Trophoblast cell (in vitro differentiated cells and primary cell): ENCODE results near the gene CTSS.

Source experiments
- DNase-seq, 2 donors: peaks; one replicate each; pipeline ENCODE4 v3.0.0-alpha.2; 2016
- H2AFZ ChIP-seq: 2 replicates; pipeline ENCODE4 v1.6.1; 2013; ENCODE audit warnings: low read length, moderate library complexity, mild to moderate bottlenecking; ENCODE audit not compliant: insufficient read depth, poor library complexity
- H2AK5ac ChIP-seq: 2 replicates; pipeline ENCODE4 v1.6.1; 2013; ENCODE audit warnings: mild to moderate bottlenecking, low read length
- H2BK120ac ChIP-seq: 2 replicates; pipeline ENCODE4 v1.6.1; 2013; ENCODE audit warnings: low read length, mild to moderate bottlenecking, moderate library complexity; ENCODE audit not compliant: insufficient read depth, poor library complexity
- H2BK12ac ChIP-seq: 2 replicates; pipeline ENCODE4 v1.6.1; 2013; ENCODE audit warnings: mild to moderate bottlenecking, low read length, moderate library complexity
- H2BK5ac ChIP-seq: 2 replicates; pipeline ENCODE4 v1.6.1; 2013; ENCODE audit warnings: low read length, low read depth, moderate library complexity, mild to moderate bottlenecking; ENCODE audit not compliant: poor library complexity
- H3K14ac ChIP-seq: 2 replicates; pipeline ENCODE4 v1.6.1; 2013; ENCODE audit warnings: mild to moderate bottlenecking, low read length
- H3K18ac ChIP-seq: 2 replicates; pipeline ENCODE4 v1.6.1; 2013; ENCODE audit warnings: mild to moderate bottlenecking, low read length
- H3K23ac ChIP-seq: 2 replicates; pipeline ENCODE4 v1.6.1; 2013; ENCODE audit warnings: low read length
- H3K27ac ChIP-seq: 2 replicates; pipeline ENCODE4 v1.5.1; 2013; ENCODE audit warnings: low read depth, mild to moderate bottlenecking, inconsistent platforms, low read length, moderate library complexity
- H3K27me3 ChIP-seq: 2 replicates; pipeline ENCODE4 v1.6.1; 2013; ENCODE audit warnings: inconsistent platforms, mild to moderate bottlenecking, low read length, moderate library complexity; ENCODE audit not compliant: insufficient read depth
- H3K36me3 ChIP-seq, 2 experiments: 1 replicate in 1 of 2; 2 replicates in 1 of 2; pipeline ENCODE4 v1.6.1; 2013; ENCODE audit warnings: low read length in 2 of 2, mild to moderate bottlenecking in 2 of 2, moderate library complexity in 1 of 2; ENCODE audit not compliant: insufficient read depth in 2 of 2, control insufficient read depth in 1 of 2
- H3K4ac ChIP-seq: 2 replicates; pipeline ENCODE4 v1.6.1; 2013; ENCODE audit warnings: low read depth, mild to moderate bottlenecking, low read length, moderate library complexity
- H3K4me1 ChIP-seq, 2 experiments: 1 replicate in 1 of 2; 2 replicates in 1 of 2; pipeline ENCODE4 v1.6.1; 2013; ENCODE audit warnings: low read length in 2 of 2, mild to moderate bottlenecking in 2 of 2, moderate library complexity in 1 of 2; ENCODE audit not compliant: insufficient read depth in 2 of 2, control insufficient read depth in 1 of 2
- H3K4me2 ChIP-seq: 2 replicates; pipeline ENCODE4 v1.6.1; 2013; ENCODE audit warnings: inconsistent platforms, mild to moderate bottlenecking, low read length, moderate library complexity
- H3K4me3 ChIP-seq: 2 replicates; pipeline ENCODE4 v1.5.1; 2013; ENCODE audit warnings: mild to moderate bottlenecking, low read depth, low read length, inconsistent platforms
- H3K79me1 ChIP-seq: one replicate; pipeline ENCODE4 v1.6.1; 2013; ENCODE audit warnings: low read length
- H3K79me2 ChIP-seq: 2 replicates; pipeline ENCODE4 v1.6.1; 2013; ENCODE audit warnings: low read length, mild to moderate bottlenecking; ENCODE audit not compliant: control insufficient read depth, insufficient read depth, poor library complexity
- H3K9ac ChIP-seq: 2 replicates; pipeline ENCODE4 v1.6.1; 2013; ENCODE audit warnings: mild to moderate bottlenecking, low read length
- H3K9me3 ChIP-seq: 2 replicates; pipeline ENCODE4 v1.6.1; 2013; ENCODE audit warnings: low read depth, mild to moderate bottlenecking, control low read depth, inconsistent platforms, low read length; ENCODE audit not compliant: insufficient read depth
- H4K12ac ChIP-seq: 2 replicates; pipeline ENCODE4 v1.6.1; 2013; ENCODE audit warnings: low read depth, mild to moderate bottlenecking, low read length, moderate library complexity
- H4K8ac ChIP-seq: 2 replicates; pipeline ENCODE4 v1.6.1; 2013; ENCODE audit warnings: low read depth, mild to moderate bottlenecking, low read length, moderate library complexity
- H4K91ac ChIP-seq: one replicate; pipeline ENCODE4 v1.6.1; 2013; ENCODE audit warnings: low read depth, mild to moderate bottlenecking, low read length, moderate library complexity
- WGBS: extraction: QIAGEN DNeasy Blood & Tissue Kit; methylation state at CpG from one replicate; pipeline ENCODE4 v1.1.7; 2013; ENCODE audit warnings: missing lambda C conversion rate; ENCODE audit not compliant: insufficient read length, insufficient coverage; ENCODE audit errors: extremely low coverage; 5-methylcytosine and 5-hydroxymethylcytosine counted together

Gene CTSS

GRCh38 chr1:150804671-150805070, 39.1 kb upstream of the CTSS start:
- H3K9me3 ChIP-seq: no peaks in the 10 kb centered on the region
- H3K27me3 ChIP-seq: no peaks in the 10 kb centered on the region
- H3K23ac ChIP-seq: no peak overlapping the region
- no peak overlapping the region for H3K4me3 ChIP-seq
- no peak overlapping the region for H3K4me2 ChIP-seq
- no peak overlapping the region for H3K9ac ChIP-seq
- H3K14ac ChIP-seq: no peak overlapping the region
- H2BK12ac ChIP-seq: no peak overlapping the region
- H3K36me3 ChIP-seq: no peaks in the 10 kb centered on the region
- no peak overlapping the region for H2AK5ac ChIP-seq
- H4K12ac ChIP-seq: no peak overlapping the region
- H3K27ac ChIP-seq: no peak overlapping the region
- no peak overlapping the region for H2AFZ ChIP-seq
- H3K4me1 ChIP-seq: no peaks in the 10 kb centered on the region
- H3K18ac ChIP-seq: no peak overlapping the region
- H2BK120ac ChIP-seq: no peak overlapping the region
- no peaks in the 10 kb centered on the region for H3K79me1 ChIP-seq
- no peak overlapping the region for H3K4ac ChIP-seq
- WGBS: no CpG with 5 or more reads among the region's 3 CpGs
- no peak overlapping the region for H4K8ac ChIP-seq
- H3K79me2 ChIP-seq: no peaks in the 10 kb centered on the region
- DNase-seq: peak; percentile 7 to 80
- H4K91ac ChIP-seq: no peak overlapping the region
- no peak overlapping the region for H2BK5ac ChIP-seq

- H3K79me1 ChIP-seq: no peaks in the 10 kb centered on the region
- no peak overlapping the region for H4K8ac ChIP-seq
- H4K12ac ChIP-seq: no peak overlapping the region
- no peak overlapping the region for H3K9ac ChIP-seq
- no peaks in the 10 kb centered on the region for H3K79me2 ChIP-seq
- H3K27ac ChIP-seq: no peak overlapping the region
- H3K18ac ChIP-seq: no peak overlapping the region
- no peak overlapping the region for H2AK5ac ChIP-seq
- peaks cover 0 to 6% of the 10 kb centered on the region in 2 experiments for H3K36me3 ChIP-seq
- no peak for DNase-seq
- no peak overlapping the region for H2AFZ ChIP-seq
- no peak overlapping the region for H3K23ac ChIP-seq
- no peak overlapping the region for H3K4me3 ChIP-seq
- H3K4me2 ChIP-seq: no peak overlapping the region
- H2BK120ac ChIP-seq: no peak overlapping the region
- no peak overlapping the region for H3K4ac ChIP-seq
- no peak overlapping the region for H2BK5ac ChIP-seq
- H3K4me1 ChIP-seq: no peaks in the 10 kb centered on the region
- H3K9me3 ChIP-seq: no peaks in the 10 kb centered on the region
- no CpG with 5 or more reads among the region's 5 CpGs for WGBS
- H2BK12ac ChIP-seq: no peak overlapping the region
- H3K14ac ChIP-seq: no peak overlapping the region
- no peak overlapping the region for H4K91ac ChIP-seq
- no peaks in the 10 kb centered on the region for H3K27me3 ChIP-seq
These were observed 33.5 kb upstream of the CTSS start for GRCh38 chr1:150799089-150799488.

- WGBS: no CpG with 5 or more reads among the region's 4 CpGs
- no peaks in the 10 kb centered on the region for H3K79me2 ChIP-seq
These were observed 32.9 kb upstream of the CTSS start for GRCh38 chr1:150798525-150798924.

GRCh38 chr1:150796374-150796773, 30.8 kb upstream of the CTSS start:
- H2BK120ac ChIP-seq: no peak overlapping the region
- H3K79me2 ChIP-seq: no peaks in the 10 kb centered on the region
- no peak overlapping the region for H2BK5ac ChIP-seq
- no peak overlapping the region for H3K14ac ChIP-seq
- H3K36me3 ChIP-seq: peaks cover 0 to 6% of the 10 kb centered on the region in 2 experiments
- H3K4me2 ChIP-seq: no peak overlapping the region
- H3K9me3 ChIP-seq: no peaks in the 10 kb centered on the region
- no peak overlapping the region for H3K4me3 ChIP-seq
- no peak overlapping the region for H2BK12ac ChIP-seq
- H3K79me1 ChIP-seq: no peaks in the 10 kb centered on the region
- no peak for DNase-seq
- H3K27me3 ChIP-seq: no peaks in the 10 kb centered on the region
- no peak overlapping the region for H3K18ac ChIP-seq
- no peak overlapping the region for H4K8ac ChIP-seq
- no peak overlapping the region for H3K23ac ChIP-seq
- no peaks in the 10 kb centered on the region for H3K4me1 ChIP-seq
- H3K4ac ChIP-seq: no peak overlapping the region
- H2AK5ac ChIP-seq: no peak overlapping the region
- no peak overlapping the region for H4K91ac ChIP-seq
- H4K12ac ChIP-seq: no peak overlapping the region
- WGBS: no CpG with 5 or more reads among the region's 3 CpGs
- H3K9ac ChIP-seq: no peak overlapping the region
- H3K27ac ChIP-seq: no peak overlapping the region
- H2AFZ ChIP-seq: no peak overlapping the region

More at GRCh38 chr1:150798525-150798924, 32.9 kb upstream of the CTSS start:
- H3K14ac ChIP-seq: no peak overlapping the region
- no peak overlapping the region for H4K91ac ChIP-seq
- H2AK5ac ChIP-seq: no peak overlapping the region
- H3K18ac ChIP-seq: no peak overlapping the region
- H4K12ac ChIP-seq: no peak overlapping the region
- no peak overlapping the region for H3K4me3 ChIP-seq
- H2BK12ac ChIP-seq: no peak overlapping the region
- H2AFZ ChIP-seq: no peak overlapping the region
- no peaks in the 10 kb centered on the region for H3K27me3 ChIP-seq
- no peaks in the 10 kb centered on the region for H3K9me3 ChIP-seq
- no peak overlapping the region for H3K23ac ChIP-seq
- H3K27ac ChIP-seq: no peak overlapping the region
- no peak overlapping the region for H3K9ac ChIP-seq
- no peak overlapping the region for H2BK120ac ChIP-seq
- H2BK5ac ChIP-seq: no peak overlapping the region
- no peak overlapping the region for H4K8ac ChIP-seq
- H3K4me1 ChIP-seq: no peaks in the 10 kb centered on the region
- H3K4me2 ChIP-seq: no peak overlapping the region
- H3K79me1 ChIP-seq: no peaks in the 10 kb centered on the region
- DNase-seq: no peak
- H3K4ac ChIP-seq: no peak overlapping the region
- peaks cover 0 to 6% of the 10 kb centered on the region in 2 experiments for H3K36me3 ChIP-seq
